Fibroblast of villous mesenchyme (primary cell): Measurements from ENCODE around the gene FITM2. TPM values are rescaled to one million over a fixed set of nuclear protein-coding genes. Genes with fewer than 3 reads are reported as not detected.
A peak's percentile ranks its signal among the peaks of the same experiment; 100 is the strongest.

Source experiments
- DNase-seq: peaks from one replicate; pipeline ENCODE4 v3.0.0-alpha.2; 2010; ENCODE audit warnings: low read depth
- H3K4me3 ChIP-seq: 2 replicates; pipeline ENCODE4 v1.5.1; 2011; ENCODE audit warnings: low read depth, mild to moderate bottlenecking, low read length
- CTCF ChIP-seq: IDR thresholded peaks from 2 replicates; pipeline ENCODE4 v1.5.1; 2012; ENCODE audit warnings: low read depth, mild to moderate bottlenecking, low read length; ENCODE audit not compliant: insufficient read depth
- total RNA-seq: library from RNA; depleted of rRNA; stranded (reverse); fragments of >200 nt; gene quantifications from 2 replicates; pipeline ENCODE4 v1.2.3, GENCODE V29; 2012

FITM2 gene
- total RNA-seq, 1 donor = 10.8 TPM

- no peak overlapping the region for H3K4me3 ChIP-seq
- TF ChIP-seq CTCF = no peak
- no peak for DNase-seq
Measured at GRCh38 chr20:44344723-44345122, 33.7 kb upstream of the FITM2 start.

GRCh38 chr20:44343162-44343675 lies 32.2 kb upstream of the FITM2 start:
- no peak overlapping the region for H3K4me3 ChIP-seq
- TF ChIP-seq CTCF = no peak
- DNase-seq = no peak

GRCh38 chr20:44342248-44342647 lies 31.2 kb upstream of the FITM2 start:
- H3K4me3 ChIP-seq = no peak overlapping the region
- peak; percentile 2 for DNase-seq
- TF ChIP-seq CTCF = no peak

GRCh38 chr20:44336725-44337380 lies 25.9 kb upstream of the FITM2 start, which contains the start of gene R3HDML:
R3HDML (plus strand) TSS chr20:44337043; CDS start chr20:44337158, 115 bp downstream.
- DNase-seq = no peak
- no peak for TF ChIP-seq CTCF
- H3K4me3 ChIP-seq = no peak within 1 kb of the TSS

- no peak overlapping the region for H3K4me3 ChIP-seq
- TF ChIP-seq CTCF = no peak
- no peak for DNase-seq
Measured at GRCh38 chr20:44336086-44336485, 25.1 kb upstream of the FITM2 start.

- DNase-seq = no peak
- TF ChIP-seq CTCF = no peak
- H3K4me3 ChIP-seq = no peak overlapping the region
Measured at GRCh38 chr20:44335675-44336074, 24.7 kb upstream of the FITM2 start.

- TF ChIP-seq CTCF = no peak
- no peak overlapping the region for H3K4me3 ChIP-seq
- no peak for DNase-seq
Measured at GRCh38 chr20:44334709-44335108, 23.7 kb upstream of the FITM2 start.
